H9 (cell line): ENCODE data around the gene NPNT. TPM values are rescaled to one million over a fixed set of nuclear protein-coding genes. Genes with fewer than 3 reads are reported as not detected.

ENCODE experiments used
- DNase-seq: peaks from one replicate; pipeline ENCODE4 v3.0.0-alpha.2; 2017
- H2AFZ ChIP-seq: one replicate; pipeline ENCODE4 v1.6.1; 2013; ENCODE audit warnings: mild to moderate bottlenecking, low read length, control low read depth, moderate library complexity
- H2AK5ac ChIP-seq: 2 replicates; pipeline ENCODE4 v1.6.1; 2013; ENCODE audit warnings: low read length, control low read depth, mixed read lengths; ENCODE audit not compliant: insufficient read length
- H2BK120ac ChIP-seq: one replicate; pipeline ENCODE4 v1.6.1; 2013; ENCODE audit warnings: low read depth, mild to moderate bottlenecking, low read length, control low read depth, inconsistent platforms; ENCODE audit not compliant: poor library complexity, severe bottlenecking
- H2BK12ac ChIP-seq: 2 replicates; pipeline ENCODE4 v1.6.1; 2013; ENCODE audit warnings: low read length, control low read depth, mixed read lengths, low read depth; ENCODE audit not compliant: insufficient read length
- H2BK15ac ChIP-seq: 2 replicates; pipeline ENCODE4 v1.6.1; 2013; ENCODE audit warnings: low read depth, low read length, control low read depth
- H2BK20ac ChIP-seq: one replicate; pipeline ENCODE4 v1.6.1; 2013; ENCODE audit warnings: low read depth, mild to moderate bottlenecking, low read length, control low read depth, inconsistent platforms; ENCODE audit not compliant: poor library complexity, severe bottlenecking
- H2BK5ac ChIP-seq: 2 replicates; pipeline ENCODE4 v1.6.1; 2013; ENCODE audit warnings: low read length, control low read depth, mixed read lengths; ENCODE audit not compliant: insufficient read length
- H3K14ac ChIP-seq: 2 replicates; pipeline ENCODE4 v1.6.1; 2013; ENCODE audit warnings: low read length, control low read depth; ENCODE audit not compliant: insufficient read depth
- H3K18ac ChIP-seq: 2 replicates; pipeline ENCODE4 v1.6.1; 2013; ENCODE audit warnings: low read depth, mild to moderate bottlenecking, mixed read lengths, low read length, control low read depth; ENCODE audit not compliant: insufficient read length
- H3K23ac ChIP-seq: 2 replicates; pipeline ENCODE4 v1.6.1; 2013; ENCODE audit warnings: low read length, control low read depth, mixed read lengths, low read depth; ENCODE audit not compliant: insufficient read length
- H3K23me2 ChIP-seq: 2 replicates; pipeline ENCODE4 v1.6.1; 2013; ENCODE audit warnings: low read depth, mild to moderate bottlenecking, mixed read lengths, low read length, control low read depth; ENCODE audit not compliant: insufficient read length, poor library complexity, severe bottlenecking
- H3K27ac ChIP-seq: 2 replicates; pipeline ENCODE4 v1.5.1; 2013; ENCODE audit warnings: low read length, control low read depth, mixed read lengths, low read depth; ENCODE audit not compliant: insufficient read length
- H3K27me3 ChIP-seq: 2 replicates; pipeline ENCODE4 v1.6.1; 2013; ENCODE audit warnings: low read length, control low read depth, inconsistent platforms; ENCODE audit not compliant: insufficient read depth
- H3K4ac ChIP-seq: 2 replicates; pipeline ENCODE4 v1.6.1; 2013; ENCODE audit warnings: low read depth, mild to moderate bottlenecking, control low read depth, inconsistent platforms, low read length, moderate library complexity
- H3K4me1 ChIP-seq: 2 replicates; pipeline ENCODE4 v1.6.1; 2013; ENCODE audit warnings: low read length, control low read depth, inconsistent platforms; ENCODE audit not compliant: insufficient read depth
- H3K4me2 ChIP-seq: 2 replicates; pipeline ENCODE4 v1.6.1; 2013; ENCODE audit warnings: low read length, control low read depth, mixed read lengths; ENCODE audit not compliant: insufficient read length, insufficient read depth
- H3K56ac ChIP-seq: 2 replicates; pipeline ENCODE4 v1.6.1; 2013; ENCODE audit warnings: low read depth, mild to moderate bottlenecking, mixed read lengths, low read length, control low read depth; ENCODE audit not compliant: insufficient read length
- H3K79me1 ChIP-seq: 2 replicates; pipeline ENCODE4 v1.6.1; 2013; ENCODE audit warnings: low read depth, mild to moderate bottlenecking, moderate library complexity, low read length, control low read depth, inconsistent platforms; ENCODE audit not compliant: insufficient read depth, poor library complexity, severe bottlenecking
- H3K79me2 ChIP-seq: 2 replicates; pipeline ENCODE4 v1.6.1; 2013; ENCODE audit warnings: low read length, control low read depth, inconsistent platforms; ENCODE audit not compliant: insufficient read depth
- H3K9ac ChIP-seq: 2 replicates; pipeline ENCODE4 v1.6.1; 2013; ENCODE audit warnings: low read length, control low read depth, mixed read lengths; ENCODE audit not compliant: insufficient read length; ENCODE audit errors: extremely low read depth
- H3K9me3 ChIP-seq: one replicate; pipeline ENCODE4 v1.6.1; 2013; ENCODE audit warnings: low read depth, low read length, inconsistent platforms; ENCODE audit not compliant: control insufficient read depth
- H3T11ph ChIP-seq: one replicate; pipeline ENCODE4 v1.6.1; 2013; ENCODE audit warnings: mild to moderate bottlenecking, low read length, control low read depth, inconsistent platforms
- H4K20me1 ChIP-seq: one replicate; pipeline ENCODE4 v1.6.1; 2013; ENCODE audit not compliant: control insufficient read depth, insufficient read length, insufficient read depth
- H4K5ac ChIP-seq: 2 replicates; pipeline ENCODE4 v1.6.1; 2013; ENCODE audit warnings: low read depth, mild to moderate bottlenecking, mixed read lengths, low read length, control low read depth; ENCODE audit not compliant: insufficient read length
- H4K8ac ChIP-seq: replicated peaks from 2 replicates; pipeline ENCODE4 v1.6.1; 2013; ENCODE audit warnings: low read length, control low read depth, mixed read lengths, low read depth; ENCODE audit not compliant: insufficient read length
- H4K91ac ChIP-seq: 2 replicates; pipeline ENCODE4 v1.6.1; 2013; ENCODE audit warnings: low read depth, mild to moderate bottlenecking, moderate library complexity, mixed read lengths, low read length, control low read depth; ENCODE audit not compliant: insufficient read length
- H3K27ac Mint-ChIP-seq, 3 experiments: 2 replicates in 2 of 3; 3 replicates in 1 of 3; pipeline ENCODE4 v1.8.0; 2020 to 2021; ENCODE audit warnings: mixed read lengths in 3 of 3, mild to moderate bottlenecking in 1 of 3, moderate library complexity in 1 of 3
- H3K27me3 Mint-ChIP-seq: 2 replicates; pipeline ENCODE4 v1.8.0; 2021; ENCODE audit warnings: low read depth, mild to moderate bottlenecking, moderate library complexity, mixed read lengths
- H3K36me3 Mint-ChIP-seq, 3 experiments: 2 replicates in 2 of 3; 3 replicates in 1 of 3; pipeline ENCODE4 v1.8.0; 2020 to 2021; ENCODE audit warnings: low read depth in 3 of 3, mixed read lengths in 3 of 3; ENCODE audit not compliant: insufficient read depth in 1 of 3
- H3K4me1 Mint-ChIP-seq, 2 experiments: 2 replicates each; pipeline ENCODE4 v1.8.0; 2020; ENCODE audit warnings: mixed read lengths in 2 of 2
- H3K4me3 Mint-ChIP-seq, 2 experiments: 2 replicates in 1 of 2; 3 replicates in 1 of 2; pipeline ENCODE4 v1.8.0; 2020 to 2021; ENCODE audit warnings: mild to moderate bottlenecking in 2 of 2, mixed read lengths in 2 of 2, moderate library complexity in 1 of 2
- H3K9me3 Mint-ChIP-seq, 2 experiments: 2 replicates in 1 of 2; 3 replicates in 1 of 2; pipeline ENCODE4 v1.8.0; 2020; ENCODE audit warnings: mild to moderate bottlenecking in 2 of 2, mixed read lengths in 2 of 2, moderate library complexity in 1 of 2
- CTCF ChIP-seq: fragments of 200-600 bp; sonication (generic); conservative IDR thresholded peaks from 3 replicates; pipeline ENCODE4 v1.8.0; 2021; ENCODE audit warnings: antibody characterized with exemption, mild to moderate bottlenecking
- WGBS: extraction: QIAGEN DNeasy Blood & Tissue Kit; methylation state at CpG from one replicate; pipeline ENCODE4 v1.1.7; 2013; ENCODE audit warnings: missing lambda C conversion rate, low lambda C conversion rate, mixed read lengths; ENCODE audit not compliant: insufficient read length; ENCODE audit errors: extremely low coverage; 5-methylcytosine and 5-hydroxymethylcytosine counted together
- total RNA-seq: library from RNA; stranded (reverse); gene quantifications from 2 replicates; pipeline ENCODE4 v1.2.1, GENCODE V29; 2021

Gene NPNT
- total RNA-seq, 1 experiment from 2014 or later = 0.37 TPM

GRCh38 chr4:105896461-105896942, 1.2 kb downstream of the NPNT start:
- Histone ChIP-seq H4K20me1 (no peaks in the 10 kb centered on the region), H2BK12ac (no peak overlapping the region), H2BK15ac (no peak overlapping the region), H3K18ac (no peak overlapping the region), H4K5ac (no peak overlapping the region), H2AFZ (no peak overlapping the region), H3K27ac (no peak overlapping the region), H2BK120ac (no peak overlapping the region), H4K8ac (no peak overlapping the region), H3K4me1 (no peaks in the 10 kb centered on the region), H2BK5ac (no peak overlapping the region), H2BK20ac (no peak overlapping the region), H3K23ac (no peak overlapping the region), H2AK5ac (no peak overlapping the region), H3T11ph (no peak overlapping the region), H3K4ac (no peak overlapping the region), H3K9me3 (no peaks in the 10 kb centered on the region), H3K27me3 (peaks cover 27% of the 10 kb centered on the region; the same call in 1 of the 2 replicates), H3K79me2 (no peaks in the 10 kb centered on the region), H3K9ac (no peak overlapping the region), H3K23me2 (peaks cover 20% of the 10 kb centered on the region), H3K56ac (no peak overlapping the region), H3K79me1 (no peaks in the 10 kb centered on the region), H3K4me2 (peak overlapping the region; percentile 77), H4K91ac (no peak overlapping the region), H3K14ac (no peak overlapping the region)
- Mint-ChIP-seq H3K27me3 (peaks cover 94% of the 10 kb centered on the region), H3K9me3 (no peaks in the 10 kb centered on the region; a peak in 1 of 5 replicates), H3K36me3 (no peaks in the 10 kb centered on the region), H3K4me1 (peaks cover 13 to 21% of the 10 kb centered on the region in 2 experiments), H3K4me3 (peak overlapping the region; percentile 67 to 83), H3K27ac (no peak overlapping the region)
- DNase-seq = peak; percentile 63
- TF ChIP-seq CTCF = no peak
- WGBS = no CpG with 5 or more reads among the region's 22 CpGs
